ENCODE measurements around the gene OPN1SW. TPM values are rescaled to one million over a fixed set of nuclear protein-coding genes. Genes with fewer than 3 reads are reported as not detected.
A peak's percentile ranks its signal among the peaks of the same experiment; 100 is the strongest.

Gene OPN1SW
- total and polyA plus RNA-seq, 9 of the 15 experiments (the other 6 are each of a cell fraction or from before 2014, with no cell fraction given): 0.84 to 1.0 TPM; not detected in 7

DNA sequence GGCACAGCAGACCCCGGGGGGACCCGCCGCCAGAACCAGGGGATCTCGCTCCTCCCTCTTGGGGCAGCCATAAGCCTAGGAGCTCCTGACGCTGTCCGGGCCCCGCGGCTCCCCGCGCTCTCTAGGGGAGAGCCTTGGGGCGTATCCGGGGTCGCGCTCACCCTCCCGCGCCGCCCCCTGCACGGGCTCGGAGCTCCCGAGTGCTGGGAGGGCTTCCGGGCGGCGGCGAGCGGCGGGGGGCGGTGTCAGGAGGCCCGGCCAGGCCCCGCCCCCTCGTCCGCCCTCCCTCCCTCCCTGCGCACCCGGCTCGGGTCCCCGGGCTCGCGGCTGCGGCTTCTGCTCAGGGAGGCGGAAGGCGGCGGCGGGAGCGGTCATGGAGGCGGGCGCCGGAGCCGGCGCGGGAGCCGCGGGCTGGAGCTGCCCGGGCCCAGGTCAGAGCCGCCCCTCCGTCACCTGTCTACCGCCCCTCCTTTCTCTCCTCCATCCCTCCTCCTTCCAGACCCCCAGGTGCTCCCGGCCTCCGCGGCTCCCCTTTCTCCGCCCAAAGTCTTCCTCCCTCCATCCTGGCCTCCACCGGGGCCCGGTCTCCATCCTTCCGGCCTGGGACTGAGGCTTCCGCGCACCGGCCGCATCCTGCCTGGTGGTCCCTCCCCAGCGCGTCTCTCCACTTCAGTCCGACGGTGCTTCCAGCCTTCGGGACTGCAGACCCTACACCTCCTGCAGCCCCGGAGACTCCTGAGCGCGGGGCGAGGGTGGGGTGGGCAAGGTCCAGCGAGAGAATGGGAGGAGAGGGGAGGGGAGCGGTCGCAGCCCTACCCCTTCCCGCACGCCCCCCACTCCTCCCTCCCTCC lies 15.8 kb upstream of the OPN1SW start, which contains the start of gene CCDC136 (continued):
- TF ChIP-seq HMGN3 (IDR thresholded peaks at IDR 0.05; ENCODE audit: borderline replicate concordance, extremely low read depth, insufficient read length, low read depth, low read length) (peak; percentile 51), ZNF785 (CRISPR knock-in tag; IDR thresholded peaks at IDR 0.05) (no peak), CBFA2T2 (conservative IDR thresholded peaks at IDR 0.05) (no peak), SIN3A (IDR thresholded peaks at IDR 0.05; ENCODE audit: borderline replicate concordance in 2 of 2, control insufficient read depth in 1 of 2, low read depth in 2 of 2, low read length in 2 of 2) (peak; percentile 26 to 54; a peak in 1 of 4 replicates), TRIM24 (IDR thresholded peaks at IDR 0.05) (no peak), ZNF217 (CRISPR knock-in tag; IDR thresholded peaks at IDR 0.05) (no peak), ZNF146 (CRISPR knock-in tag; IDR thresholded peaks at IDR 0.05; ENCODE audit: unreplicated experiment) (no peak), RBM14 (IDR thresholded peaks at IDR 0.05; ENCODE audit: borderline replicate concordance, insufficient read depth, low read depth, low read length) (no peak), TCFL5 (CRISPR knock-in tag; conservative IDR thresholded peaks at IDR 0.05) (no peak), ATF1 (CRISPR knock-in tag; IDR thresholded peaks at IDR 0.05) (no peak), ATF1 (tag; IDR thresholded peaks at IDR 0.05) (no peak), TCF3 (CRISPR knock-in tag; IDR thresholded peaks at IDR 0.05) (no peak), TBL1XR1 (IDR thresholded peaks at IDR 0.05; ENCODE audit: low read length in 2 of 2) (no peak), FUS (optimal IDR thresholded peaks at IDR 0.05; ENCODE audit: low read depth, low read length) (no peak), SP1 (CRISPR knock-in tag; IDR thresholded peaks at IDR 0.05) (peak; percentile 67; the same call in 1 of the 2 replicates), SMAD3 (CRISPR knock-in tag; conservative IDR thresholded peaks at IDR 0.05) (no peak), MTA1 (IDR thresholded peaks at IDR 0.05; ENCODE audit: borderline replicate concordance) (no peak), ZFPM2 (CRISPR knock-in tag; IDR thresholded peaks at IDR 0.05) (no peak), ZBTB7A (IDR thresholded peaks at IDR 0.05; ENCODE audit: borderline replicate concordance, control insufficient read depth, low read depth, low read length) (peak; percentile 80), BRCA1 (IDR thresholded peaks at IDR 0.05) (no peak), BRCA1 (CRISPR knock-in tag; IDR thresholded peaks at IDR 0.05) (no peak), HSF4 (CRISPR knock-in tag; IDR thresholded peaks at IDR 0.05; ENCODE audit: borderline replicate concordance) (no peak)
- TF ChIP-seq, protein P1, sequence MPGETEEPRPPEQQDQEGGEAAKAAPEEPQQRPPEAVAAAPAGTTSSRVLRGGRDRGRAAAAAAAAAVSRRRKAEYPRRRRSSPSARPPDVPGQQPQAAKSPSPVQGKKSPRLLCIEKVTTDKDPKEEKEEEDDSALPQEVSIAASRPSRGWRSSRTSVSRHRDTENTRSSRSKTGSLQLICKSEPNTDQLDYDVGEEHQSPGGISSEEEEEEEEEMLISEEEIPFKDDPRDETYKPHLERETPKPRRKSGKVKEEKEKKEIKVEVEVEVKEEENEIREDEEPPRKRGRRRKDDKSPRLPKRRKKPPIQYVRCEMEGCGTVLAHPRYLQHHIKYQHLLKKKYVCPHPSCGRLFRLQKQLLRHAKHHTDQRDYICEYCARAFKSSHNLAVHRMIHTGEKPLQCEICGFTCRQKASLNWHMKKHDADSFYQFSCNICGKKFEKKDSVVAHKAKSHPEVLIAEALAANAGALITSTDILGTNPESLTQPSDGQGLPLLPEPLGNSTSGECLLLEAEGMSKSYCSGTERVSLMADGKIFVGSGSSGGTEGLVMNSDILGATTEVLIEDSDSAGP (CRISPR knock-in tag; IDR thresholded peaks at IDR 0.05): no peak
- TF ChIP-seq, protein P2, sequence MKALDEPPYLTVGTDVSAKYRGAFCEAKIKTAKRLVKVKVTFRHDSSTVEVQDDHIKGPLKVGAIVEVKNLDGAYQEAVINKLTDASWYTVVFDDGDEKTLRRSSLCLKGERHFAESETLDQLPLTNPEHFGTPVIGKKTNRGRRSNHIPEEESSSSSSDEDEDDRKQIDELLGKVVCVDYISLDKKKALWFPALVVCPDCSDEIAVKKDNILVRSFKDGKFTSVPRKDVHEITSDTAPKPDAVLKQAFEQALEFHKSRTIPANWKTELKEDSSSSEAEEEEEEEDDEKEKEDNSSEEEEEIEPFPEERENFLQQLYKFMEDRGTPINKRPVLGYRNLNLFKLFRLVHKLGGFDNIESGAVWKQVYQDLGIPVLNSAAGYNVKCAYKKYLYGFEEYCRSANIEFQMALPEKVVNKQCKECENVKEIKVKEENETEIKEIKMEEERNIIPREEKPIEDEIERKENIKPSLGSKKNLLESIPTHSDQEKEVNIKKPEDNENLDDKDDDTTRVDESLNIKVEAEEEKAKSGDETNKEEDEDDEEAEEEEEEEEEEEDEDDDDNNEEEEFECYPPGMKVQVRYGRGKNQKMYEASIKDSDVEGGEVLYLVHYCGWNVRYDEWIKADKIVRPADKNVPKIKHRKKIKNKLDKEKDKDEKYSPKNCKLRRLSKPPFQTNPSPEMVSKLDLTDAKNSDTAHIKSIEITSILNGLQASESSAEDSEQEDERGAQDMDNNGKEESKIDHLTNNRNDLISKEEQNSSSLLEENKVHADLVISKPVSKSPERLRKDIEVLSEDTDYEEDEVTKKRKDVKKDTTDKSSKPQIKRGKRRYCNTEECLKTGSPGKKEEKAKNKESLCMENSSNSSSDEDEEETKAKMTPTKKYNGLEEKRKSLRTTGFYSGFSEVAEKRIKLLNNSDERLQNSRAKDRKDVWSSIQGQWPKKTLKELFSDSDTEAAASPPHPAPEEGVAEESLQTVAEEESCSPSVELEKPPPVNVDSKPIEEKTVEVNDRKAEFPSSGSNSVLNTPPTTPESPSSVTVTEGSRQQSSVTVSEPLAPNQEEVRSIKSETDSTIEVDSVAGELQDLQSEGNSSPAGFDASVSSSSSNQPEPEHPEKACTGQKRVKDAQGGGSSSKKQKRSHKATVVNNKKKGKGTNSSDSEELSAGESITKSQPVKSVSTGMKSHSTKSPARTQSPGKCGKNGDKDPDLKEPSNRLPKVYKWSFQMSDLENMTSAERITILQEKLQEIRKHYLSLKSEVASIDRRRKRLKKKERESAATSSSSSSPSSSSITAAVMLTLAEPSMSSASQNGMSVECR (CRISPR knock-in tag; IDR thresholded peaks at IDR 0.05): peak; percentile 36; the same call in 1 of the 2 replicates

Measured in K562 (cell line).